Measurements from ENCODE around the gene FAM50B.

DNA sequence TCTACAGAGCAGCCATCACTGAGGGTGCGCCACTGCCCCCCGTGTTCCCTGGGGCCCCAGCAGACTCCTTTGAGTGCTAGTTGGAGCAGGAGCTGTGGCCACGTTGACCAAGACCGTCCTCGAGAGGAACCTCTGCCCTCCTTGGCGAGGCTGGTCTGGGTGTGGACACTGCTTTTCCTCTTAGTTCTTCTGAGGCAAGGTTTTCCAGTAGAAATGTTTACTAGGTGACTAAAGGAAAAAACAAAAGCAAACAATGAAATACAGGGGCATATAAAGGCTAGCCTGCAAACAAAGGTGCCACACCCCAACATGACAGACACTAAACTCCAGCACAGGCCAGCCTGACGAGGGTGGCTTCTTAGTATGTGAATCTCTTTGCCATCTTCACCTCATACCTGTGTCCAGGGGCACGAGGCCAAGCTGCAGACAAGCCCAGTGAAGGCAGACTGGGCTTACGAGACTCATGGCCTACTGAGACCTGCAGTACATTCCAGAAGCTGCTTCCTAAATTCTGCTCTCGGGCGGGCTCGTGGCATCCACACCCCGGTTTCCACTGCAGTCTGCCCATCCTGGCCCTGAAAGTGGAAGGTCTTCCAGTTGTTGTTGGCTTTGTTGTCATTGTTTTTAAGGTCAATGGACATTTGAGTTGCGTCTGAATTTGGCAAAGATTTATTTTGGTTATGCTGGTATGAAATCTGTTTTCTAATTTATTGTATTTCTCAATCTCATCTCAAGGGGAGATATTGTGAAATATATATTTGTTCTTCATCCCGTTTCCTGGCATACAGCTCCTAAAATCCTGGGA, 39.2 kb downstream of the FAM50B start:
- TF ChIP-seq CTCF (conservative IDR thresholded peaks at IDR 0.05 in 1 of 2, IDR thresholded peaks at IDR 0.05 in 1 of 2; ENCODE audit: extremely low read depth in 1 of 2, insufficient read depth in 1 of 2, low read depth in 1 of 2, low read length in 2 of 2) (no peak), EZH2 (IDR thresholded peaks at IDR 0.05; ENCODE audit: borderline replicate concordance, low read length) (no peak)

All from mammary epithelial cell (primary cell).